Adrenal gland (tissue), 12 donors: Measurements from ENCODE around the gene TMEM134. TPM values are rescaled to one million over a fixed set of nuclear protein-coding genes. Genes with fewer than 3 reads are reported as not detected.
A peak's percentile ranks its signal among the peaks of the same experiment; 100 is the strongest.

Experiments
- DNase-seq, 7 donors: peaks; one replicate each; pipeline ENCODE4 v3.0.0-alpha.2; 2019 to 2020
- H3K27ac ChIP-seq, 5 donors: fragments of 200-600 bp; sonication (generic) in 4 of 5; 1 replicate in 3 of 5; 2 replicates in 2 of 5; pipeline versions ENCODE4 v1.5.1 to v1.8.0; 2016 to 2020; ENCODE audit warnings: mild to moderate bottlenecking in 1 of 5
- H3K27me3 ChIP-seq: fragments of 200-600 bp; 2 replicates; pipeline ENCODE4 v1.8.0; 2021
- H3K36me3 ChIP-seq, 2 donors: fragments of 200-600 bp; replicated peaks in 1 of 2; 1 replicate in 1 of 2; 2 replicates in 1 of 2; pipeline versions ENCODE4 v1.5.1 to v1.8.0; 2018 to 2022
- H3K4me1 ChIP-seq, 2 donors: fragments of 200-600 bp; replicated peaks in 1 of 2; 1 replicate in 1 of 2; 2 replicates in 1 of 2; pipeline versions ENCODE4 v1.5.1 to v1.8.0; 2018 to 2021
- H3K4me3 ChIP-seq, 4 donors: fragments of 200-600 bp; sonication (generic) in 3 of 4; one replicate each; pipeline ENCODE4 v1.5.1; 2016 to 2018
- H3K9me3 ChIP-seq, 3 donors: fragments of 200-600 bp; sonication (generic) in 1 of 3; replicated peaks in 1 of 3; 1 replicate in 2 of 3; 2 replicates in 1 of 3; pipeline versions ENCODE4 v1.5.1 to v1.8.0; 2016 to 2021
- CTCF ChIP-seq, 6 experiments: fragments of 450-650 bp in 4 of 6; fragments of 200-600 bp in 2 of 6; sonication (generic) in 1 of 6; IDR thresholded peaks; 1 replicate in 5 of 6; 2 replicates in 1 of 6; pipeline versions ENCODE4 v1.5.1 to v1.8.0; 2016 to 2021; ENCODE audit warnings: antibody characterized with exemption in 6 of 6, mild to moderate bottlenecking in 2 of 6, moderate library complexity in 1 of 6
- POLR2A ChIP-seq, 2 donors: fragments of 450-650 bp; IDR thresholded peaks; one replicate each; pipeline ENCODE4 v1.6.1; 2017; ENCODE audit warnings: antibody characterized with exemption in 2 of 2, mild to moderate bottlenecking in 2 of 2, moderate library complexity in 1 of 2
- WGBS, 4 donors: extraction: QIAGEN DNeasy Blood & Tissue Kit in 2 of 4; methylation state at CpG; one replicate each; pipeline versions ENCODE4 v1.1.5 to v1.1.7; 2013 to 2017; 5-methylcytosine and 5-hydroxymethylcytosine counted together
- intact Hi-C, 2 donors: fragments of 100-400 bp; cut with DNase I; formaldehyde crosslinking; loops; one replicate each; pipeline versions ENCODE4 v1.14.1 to v1.15.0; 2022 to 2023
- polyA plus RNA-seq, 3 donors: library from polyadenylated mRNA; stranded (reverse); fragments of 200-250 nt in 2 of 3; fragments of 350-450 nt in 1 of 3; fragmentation: Illumina TruSeq in 1 of 3; extraction: RNeasy Lipid Tissue Mini Kit (QIAGEN cat#74804) in 1 of 3; gene quantifications; one replicate each; pipeline ENCODE4 v1.2.3, GENCODE V29; 2013 to 2014
- total RNA-seq, 9 donors: library from RNA; depleted of rRNA in 4 of 9; stranded (reverse); fragments of >200 nt in 4 of 9; fragments of 120-200 nt in 1 of 9; fragmentation: NEBNext Ultra II Directional in 1 of 9; extraction: Animal tissue kit (Norgen Biotek cat#: 25700) in 1 of 9; gene quantifications; one replicate each; pipeline versions ENCODE4 v1.1.0 to v1.2.4, GENCODE V29; 2013 to 2023
- donor health status: healthy with polysubstance abuse.
- donor health status: Bipolar disorder and iron deficiency.
- donor health status: DM: yes; HTN: yes; CAD: no.
- donor health status: DM: no; HTN: no; CAD: no.
- donor health status: DM: no; HTN: no; CAD: no.
- donor health status: DM: yes; HTN: yes; CAD: no.

TMEM134 gene
- total and polyA plus RNA-seq, 12 donors: 15.5 to 257 (median 98.0) TPM

- H3K36me3 ChIP-seq: no peaks in the 10 kb centered on the region
- no peaks in the 10 kb centered on the region for H3K4me1 ChIP-seq
- 73 to 93% (median 84%) methylated on average over 4 to 21 of the region's 21 CpGs for WGBS, 4 donors
- H3K27ac ChIP-seq: no peak overlapping the region
- DNase-seq: no peak
- TF ChIP-seq CTCF (IDR thresholded peaks at IDR 0.05): no peak
- intact Hi-C loops: no loop called here
- H3K27me3 ChIP-seq: no peaks in the 10 kb centered on the region
- H3K4me3 ChIP-seq: no peak overlapping the region
- no peaks in the 10 kb centered on the region for H3K9me3 ChIP-seq
These were observed 15.0 kb downstream of the TMEM134 start for GRCh38 chr11:67453816-67454732.

- no peaks in the 10 kb centered on the region for H3K27me3 ChIP-seq
- intact Hi-C loops: no loop called here
- TF ChIP-seq POLR2A (IDR thresholded peaks at IDR 0.05) (no peak), CTCF (IDR thresholded peaks at IDR 0.05) (peak in 2 of 6 experiments; percentile 14 to 18)
- peak in 5 of 7 donors; percentile 34 to 61 (median 40) for DNase-seq
- H3K9me3 ChIP-seq: no peaks in the 10 kb centered on the region
- no peaks in the 10 kb centered on the region for H3K36me3 ChIP-seq
- WGBS, 4 donors: 76 to 91% (median 80%) methylated on average over 15 to 33 of the region's 33 CpGs
- H3K27ac ChIP-seq: peak within 1 kb of the TSS in 1 of 5 donors; percentile 58
- H3K4me3 ChIP-seq: no peak within 1 kb of the TSS
- H3K4me1 ChIP-seq: no peaks in the 10 kb centered on the region
These were observed 16.7 kb downstream of the TMEM134 start, which contains the start of gene GPR152 for GRCh38 chr11:67452141-67452952. TSS of gene GPR152 (minus strand) at chr11:67452729. CDS start at chr11:67452724, 5 bp downstream.

DNA sequence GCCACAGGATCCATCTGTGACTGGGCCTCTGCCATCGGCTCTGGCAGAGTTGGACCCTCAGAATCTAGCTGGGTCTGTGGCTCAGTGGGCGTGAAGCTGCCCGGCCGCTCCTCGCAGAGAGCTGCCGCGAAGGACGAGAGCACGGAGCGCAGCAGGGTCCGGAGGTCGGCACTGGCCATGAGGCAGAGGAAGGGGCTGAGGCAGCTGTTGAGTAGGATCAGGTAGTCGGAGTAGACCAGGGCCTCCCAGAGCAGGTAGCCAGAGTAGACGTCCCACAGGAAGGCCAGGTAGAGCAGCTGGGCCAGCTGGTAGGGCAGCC, 17.4 kb downstream of the TMEM134 start:
- Histone ChIP-seq H3K9me3 (no peaks in the 10 kb centered on the region), H3K36me3 (no peaks in the 10 kb centered on the region), H3K27ac (no peak overlapping the region), H3K4me3 (no peak overlapping the region), H3K27me3 (no peaks in the 10 kb centered on the region), H3K4me1 (no peaks in the 10 kb centered on the region)
- 91 to 94% (median 92%) methylated on average over 12 to 14 of the region's 14 CpGs for WGBS, 4 donors
- TF ChIP-seq POLR2A (IDR thresholded peaks at IDR 0.05): no peak
- TF ChIP-seq CTCF (IDR thresholded peaks at IDR 0.05): no peak
- no peak for DNase-seq
- intact Hi-C loops: no loop called here
